Body of pancreas (tissue), 4 donors: Measurements from ENCODE around the gene MIAT.

Experiments
- POLR2A ChIP-seq, 3 donors: fragments of 450-650 bp; IDR thresholded peaks; one replicate each; pipeline ENCODE4 v1.6.1; 2016; ENCODE audit warnings: antibody characterized with exemption in 3 of 3, mild to moderate bottlenecking in 2 of 3
- TF ChIP-seq, protein P1 (sequence below), 7 experiments: fragments of 450-650 bp in 4 of 7; fragments of 200-600 bp in 3 of 7; sonication (generic) in 3 of 7; IDR thresholded peaks; one replicate each; pipeline ENCODE4 v1.5.1; 2016 to 2019; ENCODE audit warnings: antibody characterized with exemption in 7 of 7

DNA sequence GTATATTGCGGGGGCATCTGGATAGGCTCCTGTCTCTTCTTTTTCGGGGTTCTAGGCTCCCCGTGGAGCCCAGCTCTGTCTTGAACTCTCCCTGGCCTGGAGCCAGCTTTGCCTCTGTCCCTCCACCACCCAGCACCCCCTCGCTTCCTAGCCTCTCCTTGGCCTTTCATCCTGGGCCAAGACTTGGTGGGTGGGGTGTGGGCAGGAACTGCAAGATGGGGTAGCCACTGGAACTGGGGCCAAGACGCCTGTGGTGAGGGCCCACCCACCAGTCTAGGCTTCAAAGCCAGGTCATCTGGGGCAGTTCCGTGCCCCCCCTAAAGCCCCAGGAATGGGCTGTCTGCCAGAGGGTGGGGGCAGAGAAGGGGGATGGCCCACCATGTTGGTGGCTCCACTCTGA, 37.9 kb upstream of the MIAT start:
- TF ChIP-seq POLR2A (IDR thresholded peaks at IDR 0.05), result no peak
- TF ChIP-seq, protein P1, sequence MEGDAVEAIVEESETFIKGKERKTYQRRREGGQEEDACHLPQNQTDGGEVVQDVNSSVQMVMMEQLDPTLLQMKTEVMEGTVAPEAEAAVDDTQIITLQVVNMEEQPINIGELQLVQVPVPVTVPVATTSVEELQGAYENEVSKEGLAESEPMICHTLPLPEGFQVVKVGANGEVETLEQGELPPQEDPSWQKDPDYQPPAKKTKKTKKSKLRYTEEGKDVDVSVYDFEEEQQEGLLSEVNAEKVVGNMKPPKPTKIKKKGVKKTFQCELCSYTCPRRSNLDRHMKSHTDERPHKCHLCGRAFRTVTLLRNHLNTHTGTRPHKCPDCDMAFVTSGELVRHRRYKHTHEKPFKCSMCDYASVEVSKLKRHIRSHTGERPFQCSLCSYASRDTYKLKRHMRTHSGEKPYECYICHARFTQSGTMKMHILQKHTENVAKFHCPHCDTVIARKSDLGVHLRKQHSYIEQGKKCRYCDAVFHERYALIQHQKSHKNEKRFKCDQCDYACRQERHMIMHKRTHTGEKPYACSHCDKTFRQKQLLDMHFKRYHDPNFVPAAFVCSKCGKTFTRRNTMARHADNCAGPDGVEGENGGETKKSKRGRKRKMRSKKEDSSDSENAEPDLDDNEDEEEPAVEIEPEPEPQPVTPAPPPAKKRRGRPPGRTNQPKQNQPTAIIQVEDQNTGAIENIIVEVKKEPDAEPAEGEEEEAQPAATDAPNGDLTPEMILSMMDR (IDR thresholded peaks at IDR 0.05), result no peak
